HG02623 (cell line): ENCODE measurements around the gene NME3.

Experiments
- ATAC-seq: cut with Tn5 transposase; IDR thresholded peaks from one replicate; pipeline ENCODE4 v1.9.1; 2021; ENCODE audit warnings: moderate library complexity; ENCODE audit not compliant: unreplicated experiment

Gene NME3

GRCh38 chr16:1770328-1771187, 785 bp downstream of the NME3 start:
- ATAC-seq, result no peak

- no peak for ATAC-seq
Measured at GRCh38 chr16:1769402-1770300, 1.7 kb downstream of the NME3 start.

GRCh38 chr16:1768767-1769401, 2.5 kb downstream of the NME3 start:
- ATAC-seq, result no peak

- no peak for ATAC-seq
Measured at GRCh38 chr16:1768061-1768766, 3.1 kb downstream of the NME3 start.

- no peak for ATAC-seq
Measured at GRCh38 chr16:1767116-1767994, 4.0 kb downstream of the NME3 start.

GRCh38 chr16:1766701-1767100, 4.6 kb downstream of the NME3 start:
- ATAC-seq, result no peak

GRCh38 chr16:1766231-1766630, 5.1 kb downstream of the NME3 start:
- ATAC-seq, result no peak

- no peak for ATAC-seq
Measured at GRCh38 chr16:1765826-1766225, 5.5 kb downstream of the NME3 start.

- no peak for ATAC-seq
Measured at GRCh38 chr16:1764971-1765370, 6.4 kb downstream of the NME3 start.

GRCh38 chr16:1763521-1764511, 7.5 kb downstream of the NME3 start:
- no peak for ATAC-seq

- ATAC-seq, result no peak
Measured at GRCh38 chr16:1762879-1763520, 8.3 kb downstream of the NME3 start.

- ATAC-seq, result no peak
Measured at GRCh38 chr16:1762196-1762878, 9.0 kb downstream of the NME3 start.

- ATAC-seq, result no peak
Measured at GRCh38 chr16:1761751-1762150, 9.6 kb downstream of the NME3 start.

GRCh38 chr16:1760911-1761310, 10.4 kb downstream of the NME3 start:
- no peak for ATAC-seq

GRCh38 chr16:1759511-1759910, 11.8 kb downstream of the NME3 start:
- ATAC-seq, result no peak

GRCh38 chr16:1758923-1759322, 12.4 kb downstream of the NME3 start:
- ATAC-seq, result no peak

- no peak for ATAC-seq
Measured at GRCh38 chr16:1757714-1758461, 13.5 kb downstream of the NME3 start.
